HUES6 (cell line): Measurements from ENCODE around the gene PAPSS2.

Experiments
- H3K27ac ChIP-seq: 2 replicates; pipeline ENCODE4 v1.7.0; 2013; ENCODE audit warnings: low read depth, mild to moderate bottlenecking, low read length, inconsistent platforms
- H3K27me3 ChIP-seq: 2 replicates; pipeline ENCODE4 v1.6.1; 2013; ENCODE audit warnings: low read length; ENCODE audit not compliant: control insufficient read depth, insufficient read depth
- H3K36me3 ChIP-seq: 2 replicates; pipeline ENCODE4 v1.6.1; 2013; ENCODE audit warnings: low read length; ENCODE audit not compliant: control insufficient read depth, insufficient read depth
- H3K4me1 ChIP-seq: 2 replicates; pipeline ENCODE4 v1.6.1; 2013; ENCODE audit warnings: low read length; ENCODE audit not compliant: control insufficient read depth, insufficient read depth
- H3K4me3 ChIP-seq: 2 replicates; pipeline ENCODE4 v1.5.1; 2013; ENCODE audit warnings: low read depth, low read length
- H3K9ac ChIP-seq: one replicate; pipeline ENCODE4 v1.6.1; 2013; ENCODE audit warnings: mild to moderate bottlenecking, low read length
- H3K9me3 ChIP-seq: 2 replicates; pipeline ENCODE4 v1.6.1; 2013; ENCODE audit warnings: low read depth, low read length; ENCODE audit not compliant: control insufficient read depth, insufficient read depth

The PAPSS2 gene

DNA sequence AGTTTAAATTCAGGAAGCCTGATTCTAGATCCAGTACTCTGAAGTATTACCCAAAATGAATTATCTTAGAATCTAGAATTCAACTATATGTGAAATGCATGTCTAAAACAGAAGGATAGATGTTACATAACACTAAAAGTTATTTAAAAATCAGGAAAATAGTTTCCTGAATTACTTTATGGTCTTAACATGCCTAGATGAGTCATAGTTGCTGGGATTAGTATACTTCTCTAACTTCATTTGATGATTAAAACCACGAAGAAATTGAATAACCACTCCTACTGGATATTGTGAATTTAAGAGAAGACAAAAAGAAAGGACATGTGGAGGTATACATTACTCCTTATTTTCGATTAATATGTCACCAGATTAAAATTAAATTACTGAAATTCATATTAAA, 92.9 kb downstream of the PAPSS2 start:
- H3K36me3 ChIP-seq, result peaks cover 30% of the 10 kb centered on the region
- no peak overlapping the region for H3K27ac ChIP-seq
- H3K4me3 ChIP-seq, result no peak overlapping the region

DNA sequence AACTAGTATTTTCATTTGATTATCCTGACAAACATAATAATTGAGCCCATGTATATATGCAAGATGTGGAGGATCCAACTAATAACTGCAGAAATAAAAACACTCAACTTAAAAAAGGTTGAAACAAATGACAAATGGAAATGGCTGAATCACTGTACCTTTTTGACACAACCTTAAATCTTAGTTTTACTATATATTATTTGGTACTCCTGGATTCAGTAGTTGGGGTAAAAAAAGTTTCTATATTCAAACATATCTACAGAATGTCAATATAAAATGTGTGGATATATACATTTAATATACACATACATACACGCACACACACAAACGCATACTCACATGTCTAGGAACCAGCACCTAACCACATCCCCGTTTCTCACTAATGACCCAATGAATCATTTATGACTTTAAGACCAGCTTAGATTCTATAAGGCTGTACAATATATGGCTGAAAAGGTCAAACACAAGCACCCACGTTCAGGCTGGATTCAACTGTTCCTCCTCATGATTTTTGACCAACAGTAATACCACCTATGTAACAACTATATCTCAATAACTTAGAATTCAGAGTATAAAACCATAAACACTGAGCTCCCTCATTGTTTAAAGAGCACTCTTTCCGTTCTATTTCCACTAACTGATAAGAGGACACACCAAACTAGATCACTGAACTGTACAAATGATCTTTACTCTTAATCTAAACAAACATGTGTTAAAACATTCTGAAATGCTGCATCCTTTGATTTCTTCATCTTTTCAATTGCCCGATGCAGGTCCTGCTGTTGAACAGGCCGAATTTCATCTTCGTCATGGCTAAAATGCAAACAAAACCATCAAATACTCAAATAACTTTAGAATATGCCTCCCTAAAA, 94.6 kb downstream of the PAPSS2 start:
- H3K27ac ChIP-seq, result no peak overlapping the region
- no peak overlapping the region for H3K9ac ChIP-seq
- H3K9me3 ChIP-seq, result no peaks in the 10 kb centered on the region
- H3K27me3 ChIP-seq, result no peaks in the 10 kb centered on the region
- peaks cover 37% of the 10 kb centered on the region for H3K36me3 ChIP-seq
- peaks cover 12% of the 10 kb centered on the region for H3K4me1 ChIP-seq
- H3K4me3 ChIP-seq, result no peak overlapping the region

More for the DNA sequence above, 92.9 kb downstream of the PAPSS2 start:
- Histone ChIP-seq H3K4me1 (peaks cover 14% of the 10 kb centered on the region), H3K9me3 (no peaks in the 10 kb centered on the region), H3K9ac (no peak overlapping the region), H3K27me3 (no peaks in the 10 kb centered on the region)

DNA sequence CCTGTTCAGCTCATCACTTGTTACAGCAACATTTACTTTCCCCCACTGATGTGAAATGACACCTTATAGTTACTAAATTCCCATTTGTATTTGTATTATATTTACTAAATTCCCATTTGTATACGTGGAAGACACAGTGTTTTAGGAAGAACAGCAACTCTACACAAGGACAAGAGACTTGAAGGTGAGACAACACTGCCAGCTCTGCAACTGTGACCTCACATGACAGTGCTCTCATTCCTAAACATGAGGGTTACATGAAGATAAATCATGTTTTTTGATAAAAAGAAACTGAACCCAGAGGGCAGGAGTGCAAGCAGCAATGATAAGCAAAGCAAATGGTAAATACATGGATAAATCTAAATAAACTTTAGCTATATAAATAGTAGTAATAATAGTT, 98.0 kb downstream of the PAPSS2 start:
- H3K4me3 ChIP-seq, result no peak overlapping the region
- H3K9ac ChIP-seq, result no peak overlapping the region
- H3K36me3 ChIP-seq, result peaks cover 48% of the 10 kb centered on the region
- H3K4me1 ChIP-seq, result no peaks in the 10 kb centered on the region
- no peaks in the 10 kb centered on the region for H3K27me3 ChIP-seq
- H3K9me3 ChIP-seq, result no peaks in the 10 kb centered on the region
- H3K27ac ChIP-seq, result no peak overlapping the region

DNA sequence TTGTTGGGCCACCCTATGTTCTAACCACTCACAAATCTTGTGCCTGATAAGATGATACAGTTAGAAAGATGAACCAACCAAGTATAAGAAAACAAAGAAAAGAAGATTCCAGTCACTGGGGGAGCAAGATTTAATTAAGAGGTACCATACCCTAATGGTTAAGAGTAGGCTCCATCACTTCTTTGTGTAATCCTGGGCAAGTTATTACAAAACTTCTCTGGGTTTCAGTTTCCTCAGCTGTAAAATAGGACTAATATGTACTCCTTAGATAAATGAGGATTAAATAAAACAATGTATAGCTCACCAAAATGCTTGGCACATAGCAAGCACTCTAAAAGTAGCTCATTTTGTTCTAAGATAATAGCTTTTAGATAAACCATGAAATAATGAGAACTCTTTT, 99.9 kb downstream of the PAPSS2 start:
- Histone ChIP-seq H3K27me3 (no peaks in the 10 kb centered on the region), H3K4me1 (no peaks in the 10 kb centered on the region), H3K27ac (no peak overlapping the region), H3K9me3 (no peaks in the 10 kb centered on the region), H3K36me3 (peaks cover 41% of the 10 kb centered on the region), H3K4me3 (no peak overlapping the region), H3K9ac (no peak overlapping the region)

DNA sequence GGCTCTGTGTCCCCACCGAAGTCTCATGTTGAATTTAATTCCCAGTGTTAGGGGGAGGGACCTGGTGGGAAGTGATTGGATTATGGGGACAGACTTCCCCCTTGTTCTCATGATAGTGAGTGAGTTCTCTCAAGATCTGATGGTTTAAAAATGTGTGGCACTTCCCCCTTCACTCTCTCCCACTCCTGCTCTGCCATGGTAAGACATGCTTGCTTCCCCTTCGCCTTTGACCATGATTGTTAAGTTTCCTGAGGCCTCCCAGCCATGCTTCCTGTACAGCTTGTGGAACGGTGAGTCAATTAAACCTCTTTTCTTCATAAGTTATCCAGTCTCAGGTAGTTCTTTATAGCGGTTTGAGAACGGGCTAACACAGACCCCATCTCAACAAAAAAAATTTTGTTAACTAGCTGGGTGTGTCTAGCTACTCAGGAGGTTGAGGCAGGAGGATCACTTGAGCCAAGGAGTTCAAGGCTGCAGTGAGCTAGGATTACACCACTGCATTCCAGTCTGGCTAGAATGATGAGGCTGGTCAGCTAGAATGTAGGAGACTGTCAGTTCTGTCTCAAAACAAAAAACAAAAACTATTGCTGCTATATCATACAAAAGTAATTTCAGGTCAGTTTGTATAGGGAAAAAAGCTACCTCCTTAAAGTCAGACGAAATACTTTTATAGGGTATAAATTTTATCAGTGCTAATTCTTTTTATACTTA, 100.7 kb downstream of the PAPSS2 start:
- no peaks in the 10 kb centered on the region for H3K9me3 ChIP-seq
- H3K36me3 ChIP-seq, result peaks cover 35% of the 10 kb centered on the region
- no peak overlapping the region for H3K27ac ChIP-seq
- no peak overlapping the region for H3K4me3 ChIP-seq
- H3K9ac ChIP-seq, result no peak overlapping the region
- H3K4me1 ChIP-seq, result no peaks in the 10 kb centered on the region
- H3K27me3 ChIP-seq, result no peaks in the 10 kb centered on the region

DNA sequence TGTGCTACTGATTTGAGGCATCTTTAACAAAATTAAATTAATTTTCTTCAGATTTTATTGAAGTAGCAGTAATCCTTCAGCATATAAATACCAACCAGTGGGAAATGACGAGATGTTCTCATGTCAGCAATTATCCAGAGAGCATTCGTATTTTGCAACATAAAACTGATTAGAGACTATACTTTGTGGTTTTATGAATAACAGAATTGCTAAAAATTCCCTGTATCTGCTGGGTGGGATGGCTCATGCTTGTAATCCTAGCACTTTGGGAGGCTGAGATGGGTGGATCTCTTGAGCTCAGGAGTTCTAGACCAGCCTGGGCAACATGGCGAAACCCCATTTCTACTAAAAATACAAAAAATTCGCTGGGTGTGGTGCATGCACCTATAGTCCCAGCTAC, 101.5 kb downstream of the PAPSS2 start:
- no peak overlapping the region for H3K27ac ChIP-seq
- no peaks in the 10 kb centered on the region for H3K4me1 ChIP-seq
- H3K36me3 ChIP-seq, result peaks cover 34% of the 10 kb centered on the region
- no peak overlapping the region for H3K9ac ChIP-seq
- H3K27me3 ChIP-seq, result no peaks in the 10 kb centered on the region
- H3K9me3 ChIP-seq, result no peaks in the 10 kb centered on the region
- no peak overlapping the region for H3K4me3 ChIP-seq

DNA sequence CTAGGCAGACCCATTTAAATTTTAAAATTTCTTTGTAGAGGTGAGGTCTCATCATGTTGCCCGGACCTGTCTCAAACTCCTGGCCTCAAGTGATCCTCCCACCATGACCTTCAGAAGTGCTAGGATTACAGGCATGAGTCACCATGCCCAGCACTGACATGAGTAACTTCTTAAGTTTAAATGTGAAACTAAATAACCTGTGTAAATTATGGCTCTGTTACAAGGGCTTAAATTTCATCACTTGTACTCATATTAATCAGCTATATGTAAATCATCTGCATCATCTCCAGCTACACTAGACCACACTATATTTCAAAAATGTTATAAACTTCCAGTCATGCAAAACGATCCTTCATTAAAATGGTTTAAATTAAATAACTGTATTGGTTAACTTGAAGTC, 102.2 kb downstream of the PAPSS2 start:
- Histone ChIP-seq H3K27me3 (no peaks in the 10 kb centered on the region), H3K4me1 (no peaks in the 10 kb centered on the region), H3K27ac (no peak overlapping the region), H3K36me3 (peaks cover 27% of the 10 kb centered on the region), H3K4me3 (no peak overlapping the region), H3K9ac (no peak overlapping the region), H3K9me3 (no peaks in the 10 kb centered on the region)

DNA sequence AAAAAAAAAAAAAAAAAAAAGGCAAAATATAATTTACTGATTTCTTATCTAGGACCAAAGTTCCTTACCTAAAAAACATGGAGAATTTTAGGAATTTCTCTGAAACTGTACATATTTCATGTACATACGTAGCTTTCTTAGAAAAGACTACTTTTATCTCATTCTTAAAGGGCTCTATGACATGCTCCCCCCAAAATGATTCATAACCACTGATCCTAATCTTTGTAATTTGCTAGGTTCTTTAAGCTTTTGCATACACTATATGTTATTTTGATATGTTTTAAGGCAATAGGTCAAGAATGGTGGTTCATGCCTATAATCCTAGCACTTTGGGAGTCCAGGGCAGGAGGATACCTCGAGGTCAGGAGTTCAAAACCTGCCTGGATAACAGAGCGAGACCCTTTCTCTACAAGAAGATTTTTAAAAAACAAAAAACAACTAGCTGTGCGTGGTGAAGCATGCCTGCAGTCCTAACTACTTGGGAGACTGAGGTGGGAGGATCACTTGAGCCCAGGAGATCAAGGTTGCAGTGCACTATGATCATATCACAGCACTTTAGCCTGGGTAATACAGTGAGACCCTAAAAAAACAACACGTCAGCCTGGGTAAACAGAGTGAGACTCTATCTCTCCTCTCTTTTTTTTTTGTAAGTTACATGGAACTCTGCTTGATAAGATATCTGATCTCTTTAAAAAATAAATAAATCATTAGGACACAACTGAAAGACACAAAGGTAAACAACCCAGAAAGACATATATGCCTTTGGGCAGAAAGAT, 103.6 kb downstream of the PAPSS2 start:
- H3K27me3 ChIP-seq, result no peaks in the 10 kb centered on the region
- 0 out of 2 replicates have a peak overlapping the region, but pooled peaks have one; percentile 26 for H3K27ac ChIP-seq
- H3K4me3 ChIP-seq, result no peak overlapping the region
- H3K9me3 ChIP-seq, result no peaks in the 10 kb centered on the region
- H3K9ac ChIP-seq, result no peak overlapping the region
- peaks cover 31% of the 10 kb centered on the region for H3K36me3 ChIP-seq
- H3K4me1 ChIP-seq, result peaks cover 8% of the 10 kb centered on the region; the same call in 1 of the 2 replicates

DNA sequence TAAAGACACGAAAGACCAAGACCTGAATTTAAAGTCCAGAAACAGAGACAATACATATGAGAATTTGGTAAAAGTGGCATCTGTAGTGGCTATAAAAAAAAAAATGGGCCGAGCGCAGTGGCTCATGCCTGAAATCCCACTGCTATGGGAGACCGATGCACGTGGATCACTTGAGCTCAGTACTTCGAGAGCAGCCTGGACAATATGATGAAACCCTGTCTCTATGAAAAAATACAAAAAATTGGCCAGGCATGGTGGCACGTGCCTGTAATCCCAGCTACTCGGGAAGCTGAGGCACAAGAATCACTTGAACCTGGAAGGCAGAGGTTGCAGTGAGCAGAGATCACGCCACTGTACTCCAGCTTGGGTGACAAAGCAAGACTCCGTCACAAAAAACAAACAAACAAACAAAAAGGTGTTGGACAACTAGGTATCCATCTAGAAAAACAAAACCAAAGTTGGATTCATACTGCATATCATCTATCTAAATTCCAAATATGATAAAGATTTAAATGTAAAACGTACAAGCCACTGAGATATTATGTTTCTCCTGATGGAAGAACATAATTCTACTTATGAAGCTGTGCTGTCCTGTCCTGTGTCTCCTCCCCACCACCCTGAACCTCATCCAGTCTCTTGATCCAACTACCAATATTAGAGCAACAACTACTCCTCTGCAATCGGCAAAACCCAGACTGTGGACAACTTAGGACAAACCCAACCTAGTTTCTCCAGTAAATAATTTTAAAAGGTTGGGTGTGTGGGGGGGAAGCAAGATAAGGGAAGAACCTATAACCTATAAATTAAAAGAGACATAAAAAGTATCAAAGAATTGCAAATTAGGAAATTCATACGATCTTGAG, 104.6 kb downstream of the PAPSS2 start:
- no peaks in the 10 kb centered on the region for H3K9me3 ChIP-seq
- H3K4me1 ChIP-seq, result peaks cover 8% of the 10 kb centered on the region; the same call in 1 of the 2 replicates
- no peaks in the 10 kb centered on the region for H3K27me3 ChIP-seq
- H3K4me3 ChIP-seq, result no peak overlapping the region
- H3K36me3 ChIP-seq, result peaks cover 33% of the 10 kb centered on the region
- H3K27ac ChIP-seq, result no peak overlapping the region
- no peak overlapping the region for H3K9ac ChIP-seq

DNA sequence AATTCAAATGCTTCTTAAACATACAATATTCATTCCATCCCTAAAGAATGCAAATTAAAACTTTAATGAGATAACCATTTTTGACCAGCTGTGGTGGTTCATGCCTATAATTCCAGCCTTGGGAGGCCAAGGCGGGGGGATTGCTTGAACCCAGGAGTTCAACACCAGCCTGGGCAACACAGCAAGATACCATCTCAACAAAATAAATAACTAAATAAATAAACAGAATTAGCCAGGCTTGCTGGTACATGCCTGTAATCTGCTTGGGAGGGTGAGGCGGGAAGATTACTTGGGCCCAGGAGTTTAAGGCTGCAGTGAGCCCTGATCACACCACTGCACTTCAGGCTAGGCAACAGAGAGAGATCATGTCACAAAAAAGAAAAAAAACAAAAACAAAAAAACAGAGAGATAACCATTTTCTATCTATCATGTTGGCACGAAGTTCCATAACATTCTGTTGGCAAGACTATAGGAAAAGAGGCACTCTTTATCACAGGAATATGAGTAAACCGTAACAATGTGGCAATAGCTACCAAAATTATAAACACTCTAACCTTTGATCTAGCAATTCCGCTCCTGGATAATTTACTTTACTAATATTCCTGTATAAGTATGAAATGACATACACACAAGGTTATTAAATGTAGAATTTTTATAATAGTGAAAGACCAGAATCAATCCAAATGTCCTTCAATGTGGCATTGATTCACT, 106.1 kb downstream of the PAPSS2 start:
- no peak overlapping the region for H3K4me3 ChIP-seq
- no peak overlapping the region for H3K9ac ChIP-seq
- peaks cover 36% of the 10 kb centered on the region for H3K36me3 ChIP-seq
- H3K27me3 ChIP-seq, result no peaks in the 10 kb centered on the region
- no peak overlapping the region for H3K27ac ChIP-seq
- peaks cover 8% of the 10 kb centered on the region; the same call in 1 of the 2 replicates for H3K4me1 ChIP-seq
- H3K9me3 ChIP-seq, result no peaks in the 10 kb centered on the region
